Liver (tissue), 9 donors: ENCODE data around the gene HRH2. TPM values are rescaled to one million over a fixed set of nuclear protein-coding genes. Genes with fewer than 3 reads are reported as not detected.

Experiments used
- DNase-seq: peaks from one replicate; pipeline ENCODE4 v3.0.0-alpha.2; 2017; ENCODE audit warnings: low spot score
- H3K27ac ChIP-seq, 2 donors: one replicate each; pipeline ENCODE4 v1.7.0; 2013; ENCODE audit warnings: inconsistent platforms in 2 of 2, low read length in 2 of 2, control low read depth in 1 of 2, low read depth in 1 of 2, mild to moderate bottlenecking in 1 of 2
- H3K27me3 ChIP-seq, 4 donors: one replicate each; pipeline versions ENCODE4 v1.6.1 to v1.7.0; 2013; ENCODE audit warnings: low read length in 3 of 4, inconsistent platforms in 1 of 4, mild to moderate bottlenecking in 1 of 4, moderate library complexity in 1 of 4; ENCODE audit not compliant: control insufficient read depth in 4 of 4, insufficient read depth in 4 of 4
- H3K36me3 ChIP-seq, 4 donors: one replicate each; pipeline versions ENCODE4 v1.6.1 to v1.7.0; 2013; ENCODE audit warnings: low read length in 3 of 4, mild to moderate bottlenecking in 3 of 4, low read depth in 1 of 4, moderate library complexity in 1 of 4; ENCODE audit not compliant: control insufficient read depth in 4 of 4, insufficient read depth in 3 of 4
- H3K4me1 ChIP-seq, 4 donors: one replicate each; pipeline versions ENCODE4 v1.6.1 to v1.7.0; 2013; ENCODE audit warnings: low read length in 3 of 4, mild to moderate bottlenecking in 3 of 4, moderate library complexity in 1 of 4; ENCODE audit not compliant: control insufficient read depth in 4 of 4, insufficient read depth in 4 of 4
- H3K4me3 ChIP-seq, 3 donors: one replicate each; pipeline versions ENCODE4 v1.6.1 to v1.7.0; 2013; ENCODE audit warnings: low read length in 3 of 3, control low read depth in 1 of 3, low read depth in 1 of 3, mild to moderate bottlenecking in 1 of 3
- H3K9ac ChIP-seq, 2 donors: one replicate each; pipeline ENCODE4 v1.7.0; 2013; ENCODE audit warnings: low read length in 2 of 2, mild to moderate bottlenecking in 2 of 2, moderate library complexity in 2 of 2, control low read depth in 1 of 2, low read depth in 1 of 2
- H3K9me3 ChIP-seq, 4 donors: one replicate each; pipeline versions ENCODE4 v1.6.1 to v1.7.0; 2013; ENCODE audit warnings: low read length in 3 of 4; ENCODE audit not compliant: control insufficient read depth in 4 of 4
- EGR1 ChIP-seq, 2 donors: IDR thresholded peaks; 2 replicates each; pipeline ENCODE4 v1.6.1; 2016 to 2018; ENCODE audit warnings: antibody characterized with exemption in 2 of 2, low read depth in 2 of 2
- FOXA1 ChIP-seq: IDR thresholded peaks from 2 replicates; pipeline ENCODE4 v1.6.1; 2016; ENCODE audit warnings: antibody characterized with exemption
- FOXA2 ChIP-seq: IDR thresholded peaks from 2 replicates; pipeline ENCODE4 v1.6.1; 2016; ENCODE audit warnings: antibody characterized with exemption
- GABPA ChIP-seq, 2 donors: IDR thresholded peaks in 1 of 2; conservative IDR thresholded peaks in 1 of 2; 2 replicates each; pipeline ENCODE4 v1.6.1; 2016; ENCODE audit warnings: antibody characterized with exemption in 2 of 2, mild to moderate bottlenecking in 1 of 2, moderate library complexity in 1 of 2
- HNF4A ChIP-seq, 2 donors: conservative IDR thresholded peaks; 2 replicates each; pipeline ENCODE4 v1.6.1; 2016; ENCODE audit warnings: antibody characterized with exemption in 2 of 2, mild to moderate bottlenecking in 2 of 2
- HNF4G ChIP-seq: IDR thresholded peaks from 2 replicates; pipeline ENCODE4 v1.6.1; 2016; ENCODE audit warnings: antibody characterized with exemption
- JUND ChIP-seq, 2 donors: IDR thresholded peaks; 2 replicates each; pipeline ENCODE4 v1.6.1; 2016; ENCODE audit warnings: antibody characterized with exemption in 2 of 2
- NR2F2 ChIP-seq: IDR thresholded peaks from 2 replicates; pipeline ENCODE4 v1.6.1; 2016; ENCODE audit warnings: antibody characterized with exemption
- RAD21 ChIP-seq, 2 donors: IDR thresholded peaks; 2 replicates each; pipeline ENCODE4 v1.6.1; 2016; ENCODE audit warnings: antibody characterized with exemption in 2 of 2, mild to moderate bottlenecking in 2 of 2
- RXRA ChIP-seq, 2 donors: IDR thresholded peaks; 2 replicates each; pipeline ENCODE4 v1.6.1; 2017 to 2018; ENCODE audit warnings: antibody characterized with exemption in 2 of 2, mild to moderate bottlenecking in 1 of 2
- SP1 ChIP-seq: IDR thresholded peaks from 2 replicates; pipeline ENCODE4 v1.6.1; 2018; ENCODE audit warnings: antibody characterized with exemption, mild to moderate bottlenecking
- TAF1 ChIP-seq: conservative IDR thresholded peaks from 2 replicates; pipeline ENCODE4 v1.6.1; 2016; ENCODE audit warnings: antibody characterized with exemption, mild to moderate bottlenecking
- YY1 ChIP-seq: IDR thresholded peaks from 2 replicates; pipeline ENCODE4 v1.6.1; 2016; ENCODE audit warnings: antibody characterized with exemption, mild to moderate bottlenecking
- WGBS: extraction: QIAGEN DNeasy Blood & Tissue Kit; methylation state at CpG from one replicate; pipeline ENCODE4 v1.1.7; 2013; 5-methylcytosine and 5-hydroxymethylcytosine counted together
- polyA plus RNA-seq, 2 donors: library from polyadenylated mRNA; stranded (reverse) in 1 of 2; unstranded in 1 of 2; fragments of 200-250 nt in 1 of 2; fragments of >200 nt in 1 of 2; fragmentation: Nextera tagmentation in 1 of 2; extraction: Ambion mirVana in 1 of 2; gene quantifications; one replicate each; pipeline versions ENCODE4 v1.2.1 to v1.2.3, GENCODE V29; 2013 to 2015
- total RNA-seq, 2 donors: library from RNA; depleted of rRNA; stranded (reverse); fragments of >200 nt; gene quantifications; one replicate each; pipeline ENCODE4 v1.2.3, GENCODE V29; 2014
- TF ChIP-seq, protein P1 (sequence below): IDR thresholded peaks from 2 replicates; pipeline ENCODE4 v1.6.1; 2016; ENCODE audit warnings: antibody characterized with exemption
- TF ChIP-seq, protein P2 (sequence below): fragments of 150-350 bp; IDR thresholded peaks from 2 replicates; pipeline ENCODE4 v1.5.1; 2017; ENCODE audit warnings: improper control_type of control experiment, low read depth, low read length; ENCODE audit not compliant: missing input control
- TF ChIP-seq, protein P3 (sequence below): IDR thresholded peaks from 2 replicates; pipeline ENCODE4 v1.6.1; 2016; ENCODE audit warnings: antibody characterized with exemption
- TF ChIP-seq, protein P4 (sequence below): IDR thresholded peaks from 2 replicates; pipeline ENCODE4 v1.6.1; 2016; ENCODE audit warnings: antibody characterized with exemption, mild to moderate bottlenecking
- TF ChIP-seq, protein P5 (sequence below): IDR thresholded peaks from 2 replicates; pipeline ENCODE4 v1.6.1; 2016; ENCODE audit warnings: antibody characterized with exemption
- donor health status: healthy.
- donor health status: healthy.
- donor health status: healthy.
- donor health status: healthy.
- donor health status: healthy.

The HRH2 gene
- total and polyA plus RNA-seq, 4 donors = 0.44 to 2.6 (median 1.3) TPM

DNA sequence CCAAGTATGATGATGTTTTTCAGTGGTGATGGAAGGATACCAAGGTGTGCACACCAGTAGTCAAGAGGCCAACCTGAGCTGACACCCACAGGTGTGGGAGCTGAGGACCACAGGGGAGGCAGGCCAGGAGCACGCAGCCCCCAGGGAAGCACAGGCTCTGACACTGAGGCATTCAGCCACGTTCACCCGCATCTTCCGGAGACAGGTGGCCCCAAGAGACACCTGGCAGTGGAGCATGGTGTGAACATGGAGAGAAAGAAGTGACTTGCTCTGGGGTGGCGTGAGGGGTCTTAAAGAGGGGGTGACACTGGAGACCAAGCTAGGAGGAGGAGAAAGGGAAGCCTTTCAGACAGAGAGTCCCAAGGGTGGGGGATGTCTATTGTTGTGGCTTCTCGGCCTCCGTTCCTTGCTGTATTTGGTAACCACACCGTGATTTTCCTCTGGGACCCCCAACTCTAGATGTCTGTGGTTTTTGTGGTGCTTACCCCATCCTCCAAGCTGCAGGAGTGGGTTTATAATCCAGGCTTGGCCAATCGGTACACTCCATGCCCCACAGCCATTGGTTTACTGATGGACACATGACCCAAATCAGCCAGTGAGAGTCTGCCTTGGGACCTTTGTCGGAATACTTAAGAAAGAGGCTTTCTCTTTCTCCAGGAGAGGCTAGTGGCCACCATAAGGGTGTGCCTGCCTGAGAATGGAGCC, 84.6 kb downstream of the HRH2 start:
- 67% methylated on average over 10 of the region's 10 CpGs for whole genome bisulfite sequencing

More for the DNA sequence above, 84.6 kb downstream of the HRH2 start:
- Histone ChIP-seq H3K27ac (no peak overlapping the region), H3K4me3 (no peak overlapping the region), H3K9ac (no peak overlapping the region), H3K27me3 (peaks cover 0 to 11% (median 0%) of the 10 kb centered on the region in 4 donors), H3K4me1 (no peaks in the 10 kb centered on the region), H3K9me3 (peaks cover 0 to 3% (median 0%) of the 10 kb centered on the region in 4 donors), H3K36me3 (no peaks in the 10 kb centered on the region)
- TF ChIP-seq RXRA (IDR thresholded peaks at IDR 0.05) = no peak
- no peak for TF ChIP-seq HNF4A (conservative IDR thresholded peaks at IDR 0.05)
- TF ChIP-seq, protein P1, sequence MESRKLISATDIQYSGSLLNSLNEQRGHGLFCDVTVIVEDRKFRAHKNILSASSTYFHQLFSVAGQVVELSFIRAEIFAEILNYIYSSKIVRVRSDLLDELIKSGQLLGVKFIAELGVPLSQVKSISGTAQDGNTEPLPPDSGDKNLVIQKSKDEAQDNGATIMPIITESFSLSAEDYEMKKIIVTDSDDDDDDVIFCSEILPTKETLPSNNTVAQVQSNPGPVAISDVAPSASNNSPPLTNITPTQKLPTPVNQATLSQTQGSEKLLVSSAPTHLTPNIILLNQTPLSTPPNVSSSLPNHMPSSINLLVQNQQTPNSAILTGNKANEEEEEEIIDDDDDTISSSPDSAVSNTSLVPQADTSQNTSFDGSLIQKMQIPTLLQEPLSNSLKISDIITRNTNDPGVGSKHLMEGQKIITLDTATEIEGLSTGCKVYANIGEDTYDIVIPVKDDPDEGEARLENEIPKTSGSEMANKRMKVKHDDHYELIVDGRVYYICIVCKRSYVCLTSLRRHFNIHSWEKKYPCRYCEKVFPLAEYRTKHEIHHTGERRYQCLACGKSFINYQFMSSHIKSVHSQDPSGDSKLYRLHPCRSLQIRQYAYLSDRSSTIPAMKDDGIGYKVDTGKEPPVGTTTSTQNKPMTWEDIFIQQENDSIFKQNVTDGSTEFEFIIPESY = no peak
- TF ChIP-seq GABPA (IDR thresholded peaks at IDR 0.05 in 1 of 2, conservative IDR thresholded peaks at IDR 0.05 in 1 of 2) = no peak
- no peak for TF ChIP-seq NR2F2
- no peak for TF ChIP-seq EGR1 (IDR thresholded peaks at IDR 0.05; ENCODE audit: low read depth in 2 of 2)
- TF ChIP-seq, protein P2, sequence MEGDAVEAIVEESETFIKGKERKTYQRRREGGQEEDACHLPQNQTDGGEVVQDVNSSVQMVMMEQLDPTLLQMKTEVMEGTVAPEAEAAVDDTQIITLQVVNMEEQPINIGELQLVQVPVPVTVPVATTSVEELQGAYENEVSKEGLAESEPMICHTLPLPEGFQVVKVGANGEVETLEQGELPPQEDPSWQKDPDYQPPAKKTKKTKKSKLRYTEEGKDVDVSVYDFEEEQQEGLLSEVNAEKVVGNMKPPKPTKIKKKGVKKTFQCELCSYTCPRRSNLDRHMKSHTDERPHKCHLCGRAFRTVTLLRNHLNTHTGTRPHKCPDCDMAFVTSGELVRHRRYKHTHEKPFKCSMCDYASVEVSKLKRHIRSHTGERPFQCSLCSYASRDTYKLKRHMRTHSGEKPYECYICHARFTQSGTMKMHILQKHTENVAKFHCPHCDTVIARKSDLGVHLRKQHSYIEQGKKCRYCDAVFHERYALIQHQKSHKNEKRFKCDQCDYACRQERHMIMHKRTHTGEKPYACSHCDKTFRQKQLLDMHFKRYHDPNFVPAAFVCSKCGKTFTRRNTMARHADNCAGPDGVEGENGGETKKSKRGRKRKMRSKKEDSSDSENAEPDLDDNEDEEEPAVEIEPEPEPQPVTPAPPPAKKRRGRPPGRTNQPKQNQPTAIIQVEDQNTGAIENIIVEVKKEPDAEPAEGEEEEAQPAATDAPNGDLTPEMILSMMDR = no peak
- TF ChIP-seq, protein P3, sequence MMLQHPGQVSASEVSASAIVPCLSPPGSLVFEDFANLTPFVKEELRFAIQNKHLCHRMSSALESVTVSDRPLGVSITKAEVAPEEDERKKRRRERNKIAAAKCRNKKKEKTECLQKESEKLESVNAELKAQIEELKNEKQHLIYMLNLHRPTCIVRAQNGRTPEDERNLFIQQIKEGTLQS = no peak
- no peak for TF ChIP-seq FOXA1
- TF ChIP-seq, protein P4, sequence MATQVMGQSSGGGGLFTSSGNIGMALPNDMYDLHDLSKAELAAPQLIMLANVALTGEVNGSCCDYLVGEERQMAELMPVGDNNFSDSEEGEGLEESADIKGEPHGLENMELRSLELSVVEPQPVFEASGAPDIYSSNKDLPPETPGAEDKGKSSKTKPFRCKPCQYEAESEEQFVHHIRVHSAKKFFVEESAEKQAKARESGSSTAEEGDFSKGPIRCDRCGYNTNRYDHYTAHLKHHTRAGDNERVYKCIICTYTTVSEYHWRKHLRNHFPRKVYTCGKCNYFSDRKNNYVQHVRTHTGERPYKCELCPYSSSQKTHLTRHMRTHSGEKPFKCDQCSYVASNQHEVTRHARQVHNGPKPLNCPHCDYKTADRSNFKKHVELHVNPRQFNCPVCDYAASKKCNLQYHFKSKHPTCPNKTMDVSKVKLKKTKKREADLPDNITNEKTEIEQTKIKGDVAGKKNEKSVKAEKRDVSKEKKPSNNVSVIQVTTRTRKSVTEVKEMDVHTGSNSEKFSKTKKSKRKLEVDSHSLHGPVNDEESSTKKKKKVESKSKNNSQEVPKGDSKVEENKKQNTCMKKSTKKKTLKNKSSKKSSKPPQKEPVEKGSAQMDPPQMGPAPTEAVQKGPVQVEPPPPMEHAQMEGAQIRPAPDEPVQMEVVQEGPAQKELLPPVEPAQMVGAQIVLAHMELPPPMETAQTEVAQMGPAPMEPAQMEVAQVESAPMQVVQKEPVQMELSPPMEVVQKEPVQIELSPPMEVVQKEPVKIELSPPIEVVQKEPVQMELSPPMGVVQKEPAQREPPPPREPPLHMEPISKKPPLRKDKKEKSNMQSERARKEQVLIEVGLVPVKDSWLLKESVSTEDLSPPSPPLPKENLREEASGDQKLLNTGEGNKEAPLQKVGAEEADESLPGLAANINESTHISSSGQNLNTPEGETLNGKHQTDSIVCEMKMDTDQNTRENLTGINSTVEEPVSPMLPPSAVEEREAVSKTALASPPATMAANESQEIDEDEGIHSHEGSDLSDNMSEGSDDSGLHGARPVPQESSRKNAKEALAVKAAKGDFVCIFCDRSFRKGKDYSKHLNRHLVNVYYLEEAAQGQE = no peak
- TF ChIP-seq YY1 = no peak
- TF ChIP-seq JUND (IDR thresholded peaks at IDR 0.05) = no peak
- no peak for TF ChIP-seq TAF1
- no peak for TF ChIP-seq SP1
- TF ChIP-seq HNF4G = no peak
- no peak for TF ChIP-seq FOXA2
- no peak for TF ChIP-seq RAD21 (IDR thresholded peaks at IDR 0.05)
- TF ChIP-seq, protein P5, sequence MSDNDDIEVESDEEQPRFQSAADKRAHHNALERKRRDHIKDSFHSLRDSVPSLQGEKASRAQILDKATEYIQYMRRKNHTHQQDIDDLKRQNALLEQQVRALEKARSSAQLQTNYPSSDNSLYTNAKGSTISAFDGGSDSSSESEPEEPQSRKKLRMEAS = no peak
- peak; percentile 10 for DNase-seq
